SK-N-SH treated with all-trans-retinoic acid at 6 μM for 48 hours (cell line): ENCODE data around the gene CCDC107.
"Not testable (repeated sequence)": the region's sequence is repeated elsewhere in the genome, so short reads cannot be mapped to it uniquely, and the experiment has no call there.

Source experiments
- ATAC-seq: fragments of 200-7000 bp; cut with Tn5 transposase; 3 replicates; pipeline ENCODE4 v1.9.1; 2020; ENCODE audit warnings: mild to moderate bottlenecking, moderate library complexity
- ARNTL ChIP-seq: fragments of 450-650 bp; formaldehyde crosslinking; IDR thresholded peaks from 2 replicates; pipeline ENCODE4 v1.5.0; 2020; ENCODE audit warnings: low read depth, mild to moderate bottlenecking, moderate library complexity, borderline replicate concordance
- BACH2 ChIP-seq: fragments of 250-450 bp; sonication (Bioruptor Pico); IDR thresholded peaks from 2 replicates; pipeline ENCODE4 v1.9.0; 2021; ENCODE audit warnings: mild to moderate bottlenecking, borderline replicate concordance
- CREB5 ChIP-seq: fragments of 250-450 bp; sonication (Bioruptor Pico); IDR thresholded peaks from 2 replicates; pipeline ENCODE4 v1.5.1; 2020; ENCODE audit warnings: low read depth, mild to moderate bottlenecking, moderate library complexity
- CSDC2 ChIP-seq: fragments of 250-450 bp; sonication (Bioruptor Pico); IDR thresholded peaks from 2 replicates; pipeline ENCODE4 v1.5.0; 2020; ENCODE audit warnings: mild to moderate bottlenecking, moderate library complexity
- GLIS3 ChIP-seq: fragments of 250-450 bp; sonication (Bioruptor Pico); IDR thresholded peaks from 2 replicates; pipeline ENCODE4 v1.5.0; 2020; ENCODE audit warnings: mild to moderate bottlenecking, moderate library complexity
- ISL1 ChIP-seq: fragments of 250-450 bp; sonication (Bioruptor Pico); IDR thresholded peaks from 2 replicates; pipeline ENCODE4 v2.1.2; 2022; ENCODE audit warnings: mild to moderate bottlenecking, moderate library complexity
- OSR1 ChIP-seq: fragments of 250-450 bp; sonication (Bioruptor Pico); IDR thresholded peaks from 2 replicates; pipeline ENCODE4 v1.8.0; 2022; ENCODE audit warnings: moderate library complexity, mild to moderate bottlenecking, inconsistent platforms
- PATZ1 ChIP-seq: fragments of 250-450 bp; sonication (Bioruptor Pico); IDR thresholded peaks from 2 replicates; pipeline ENCODE4 v1.8.0; 2020; ENCODE audit warnings: mild to moderate bottlenecking, moderate library complexity, borderline replicate concordance
- POU6F1 ChIP-seq: fragments of 250-450 bp; sonication (Bioruptor Pico); IDR thresholded peaks from 2 replicates; pipeline ENCODE4 v1.8.0; 2021; ENCODE audit warnings: low read depth, mild to moderate bottlenecking, moderate library complexity, borderline replicate concordance
- PPARA ChIP-seq: fragments of 250-450 bp; sonication (Bioruptor Pico); IDR thresholded peaks from 2 replicates; pipeline ENCODE4 v1.5.0; 2020; ENCODE audit warnings: mild to moderate bottlenecking, borderline replicate concordance
- SNAI2 ChIP-seq: fragments of 250-450 bp; sonication (Bioruptor Pico); IDR thresholded peaks from 2 replicates; pipeline ENCODE4 v1.5.0; 2020; ENCODE audit warnings: mild to moderate bottlenecking, moderate library complexity
- TCF4 ChIP-seq: fragments of 250-450 bp; sonication (Bioruptor Pico); IDR thresholded peaks from 2 replicates; pipeline ENCODE4 v1.8.0; 2021; ENCODE audit warnings: mild to moderate bottlenecking, moderate library complexity, borderline replicate concordance
- TSHZ2 ChIP-seq: fragments of 250-450 bp; sonication (Bioruptor Pico); IDR thresholded peaks from 2 replicates; pipeline ENCODE4 v1.5.0; 2020; ENCODE audit warnings: mild to moderate bottlenecking, moderate library complexity
- ZC3H10 ChIP-seq: fragments of 250-450 bp; sonication (Bioruptor Pico); IDR thresholded peaks from 2 replicates; pipeline ENCODE4 v1.5.1; 2021; ENCODE audit warnings: mild to moderate bottlenecking, moderate library complexity
- ZFP3 ChIP-seq: fragments of 250-450 bp; sonication (Bioruptor Pico); IDR thresholded peaks from 2 replicates; pipeline ENCODE4 v1.5.0; 2020; ENCODE audit warnings: mild to moderate bottlenecking, moderate library complexity
- ZFP30 ChIP-seq: fragments of 450-650 bp; formaldehyde crosslinking; IDR thresholded peaks from 2 replicates; pipeline ENCODE4 v1.5.0; 2022; ENCODE audit warnings: mild to moderate bottlenecking, moderate library complexity
- ZNF565 ChIP-seq: fragments of 450-650 bp; formaldehyde crosslinking; conservative IDR thresholded peaks from 2 replicates; pipeline ENCODE4 v1.5.0; 2020; ENCODE audit warnings: low read depth, mild to moderate bottlenecking, moderate library complexity
- ZNF70 ChIP-seq: fragments of 450-650 bp; formaldehyde crosslinking; IDR thresholded peaks from 2 replicates; pipeline ENCODE4 v1.5.0; 2020; ENCODE audit warnings: mild to moderate bottlenecking, moderate library complexity
- ZNF8 ChIP-seq: fragments of 450-650 bp; formaldehyde crosslinking; IDR thresholded peaks from 2 replicates; pipeline ENCODE4 v1.5.0; 2020; ENCODE audit warnings: mild to moderate bottlenecking, moderate library complexity

Gene CCDC107

GRCh38 chr9:35658137-35658967 lies at the start of gene CCDC107:
TSS of gene CCDC107 (plus strand) at chr9:35658292. CDS start at chr9:35658380, 88 bp downstream.
- TF ChIP-seq GLIS3 (CRISPR knock-in tag) (no peak; the same call in 1 of the 2 replicates), PATZ1 (CRISPR knock-in tag) (no peak), POU6F1 (CRISPR knock-in tag) (no peak), ZNF8 (CRISPR knock-in tag) (no peak), PPARA (no peak), ARNTL (CRISPR knock-in tag) (0 out of 2 replicates have a peak, but pooled peaks have one; percentile 12), ZFP3 (CRISPR knock-in tag) (0 out of 2 replicates have a peak, but pooled peaks have one; percentile 49), TCF4 (CRISPR knock-in tag) (no peak)
- peak; percentile 70 for ATAC-seq

GRCh38 chr9:35609001-35609819 lies 48.9 kb upstream of the CCDC107 start:
- ATAC-seq, result no peak
- no peak for TF ChIP-seq SNAI2
- TF ChIP-seq CSDC2 (CRISPR knock-in tag), result no peak
- TF ChIP-seq ZNF565, result no peak
- TF ChIP-seq CREB5 (CRISPR knock-in tag), result no peak

- no peak for TF ChIP-seq OSR1 (CRISPR knock-in tag)
- TF ChIP-seq ZFP30 (CRISPR knock-in tag), result no peak
- no peak for TF ChIP-seq GLIS3 (CRISPR knock-in tag)
- no peak for TF ChIP-seq ZC3H10 (CRISPR knock-in tag)
- TF ChIP-seq ZNF565, result no peak
- no peak for TF ChIP-seq ZNF70 (CRISPR knock-in tag)
- ATAC-seq, result no peak
Measured at GRCh38 chr9:35609820-35610163, 48.3 kb upstream of the CCDC107 start.

GRCh38 chr9:35611230-35611797 lies 46.8 kb upstream of the CCDC107 start:
- TF ChIP-seq BACH2 (CRISPR knock-in tag) (no peak), ZC3H10 (CRISPR knock-in tag) (no peak), POU6F1 (CRISPR knock-in tag) (no peak), ISL1 (no peak), SNAI2 (no peak), CSDC2 (CRISPR knock-in tag) (no peak), TSHZ2 (no peak), ZNF8 (CRISPR knock-in tag) (no peak)
- ATAC-seq, result peak; percentile 89

- ATAC-seq, result not testable (repeated sequence)
Measured at GRCh38 chr9:35612066-35612465, 46.0 kb upstream of the CCDC107 start.
